ENCODE results near the gene ABHD17B. TPM values are rescaled to one million over a fixed set of nuclear protein-coding genes. Genes with fewer than 3 reads are reported as not detected.
"Not testable (repeated sequence)": the region's sequence is repeated elsewhere in the genome, so short reads cannot be mapped to it uniquely, and the experiment has no call there.

Gene ABHD17B
- total RNA-seq, 1 donor from 2014 or later: 92.9 TPM

- no peak for DNase-seq (ENCODE audit: low read depth in 2 of 2)
These were observed 6.0 kb upstream of the ABHD17B start for GRCh38 chr9:71916834-71917534.

- no peak for DNase-seq (ENCODE audit: low read depth in 2 of 2)
These were observed 4.5 kb upstream of the ABHD17B start for GRCh38 chr9:71915495-71915894.

- peak; percentile 88 to 94 for DNase-seq (ENCODE audit: low read depth in 2 of 2)
These were observed 929 bp upstream of the ABHD17B start for GRCh38 chr9:71911908-71912335.

GRCh38 chr9:71910650-71911060, 338 bp downstream of the ABHD17B start:
- no peak for DNase-seq (ENCODE audit: low read depth in 2 of 2)

GRCh38 chr9:71909887-71910649, 925 bp downstream of the ABHD17B start:
- peak; percentile 51 to 69 for DNase-seq (ENCODE audit: low read depth in 2 of 2)

- DNase-seq (ENCODE audit: low read depth in 2 of 2): peak in 1 of 2 donors; percentile 14
These were observed 2.2 kb downstream of the ABHD17B start for GRCh38 chr9:71908825-71909224.

GRCh38 chr9:71904076-71904475, 6.9 kb downstream of the ABHD17B start:
- no peak for DNase-seq (ENCODE audit: low read depth in 2 of 2)

- DNase-seq (ENCODE audit: low read depth in 2 of 2): no peak
These were observed 9.0 kb downstream of the ABHD17B start for GRCh38 chr9:71901695-71902597.

GRCh38 chr9:71898756-71899155, 12.2 kb downstream of the ABHD17B start:
- DNase-seq (ENCODE audit: low read depth in 2 of 2): not testable (repeated sequence)

GRCh38 chr9:71897577-71897976, 13.4 kb downstream of the ABHD17B start:
- peak; percentile 8 to 51 for DNase-seq (ENCODE audit: low read depth in 2 of 2)

GRCh38 chr9:71896761-71897160, 14.2 kb downstream of the ABHD17B start:
- DNase-seq (ENCODE audit: low read depth in 2 of 2): no peak

- DNase-seq (ENCODE audit: low read depth in 2 of 2): no peak
These were observed 15.0 kb downstream of the ABHD17B start for GRCh38 chr9:71895955-71896354.

GRCh38 chr9:71895117-71895516, 15.9 kb downstream of the ABHD17B start:
- DNase-seq (ENCODE audit: low read depth in 2 of 2): peak in 1 of 2 donors; percentile 10

GRCh38 chr9:71891557-71892189, 19.3 kb downstream of the ABHD17B start:
- DNase-seq (ENCODE audit: low read depth in 2 of 2): no peak

GRCh38 chr9:71890042-71890679, 20.8 kb downstream of the ABHD17B start:
- no peak for DNase-seq (ENCODE audit: low read depth in 2 of 2)

- no peak for DNase-seq (ENCODE audit: low read depth in 2 of 2)
These were observed 23.6 kb downstream of the ABHD17B start for GRCh38 chr9:71887362-71887761.

GRCh38 chr9:71886541-71886940, 24.5 kb downstream of the ABHD17B start:
- DNase-seq (ENCODE audit: low read depth in 2 of 2): no peak

- DNase-seq (ENCODE audit: low read depth in 2 of 2): no peak
These were observed 25.0 kb downstream of the ABHD17B start for GRCh38 chr9:71886015-71886414.

- DNase-seq (ENCODE audit: low read depth in 2 of 2): peak in 1 of 2 donors; percentile 56
These were observed 25.5 kb downstream of the ABHD17B start for GRCh38 chr9:71885467-71885866.

- DNase-seq (ENCODE audit: low read depth in 2 of 2): no peak
These were observed 27.0 kb downstream of the ABHD17B start for GRCh38 chr9:71884005-71884404.

Measured in lung microvascular endothelial cell (primary cell).